GM21423 (cell line): ENCODE results near the gene MYL6B.
"Not testable (repeated sequence)": the region's sequence is repeated elsewhere in the genome, so short reads cannot be mapped to it uniquely, and the experiment has no call there.

ENCODE experiments used
- ATAC-seq: cut with Tn5 transposase; IDR thresholded peaks from one replicate; pipeline ENCODE4 v1.9.1; 2021; ENCODE audit warnings: mild to moderate bottlenecking, moderate library complexity; ENCODE audit not compliant: unreplicated experiment

Gene MYL6B

DNA sequence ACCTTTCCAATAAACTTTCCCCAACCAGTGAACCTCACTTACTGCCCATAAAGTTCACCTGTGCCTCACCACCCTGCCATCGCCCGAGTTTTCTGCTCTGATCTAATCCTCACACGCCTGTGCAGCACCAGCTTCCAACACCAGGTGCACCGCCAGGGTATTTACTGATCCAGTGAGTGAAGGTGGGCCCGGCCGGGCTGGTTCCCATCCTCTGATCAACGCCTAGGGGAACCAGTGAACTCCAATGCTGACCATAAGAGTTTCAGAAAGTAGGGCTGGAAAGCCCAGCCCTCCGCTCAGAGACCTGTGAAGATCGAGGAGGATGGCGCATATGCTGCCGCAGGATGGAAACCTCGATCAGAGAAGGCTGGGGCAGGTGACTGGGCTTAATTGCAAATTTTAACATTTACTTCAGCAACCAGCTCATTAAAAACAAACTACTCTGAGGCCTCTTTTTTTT is 685 bp upstream of the MYL6B start:
- peak; percentile 41 for ATAC-seq

- ATAC-seq, result no peak
These were observed 630 bp downstream of the MYL6B start for GRCh38 chr12:56152756-56153677.

- no peak for ATAC-seq
These were observed 1.3 kb downstream of the MYL6B start for GRCh38 chr12:56153678-56154065.

DNA sequence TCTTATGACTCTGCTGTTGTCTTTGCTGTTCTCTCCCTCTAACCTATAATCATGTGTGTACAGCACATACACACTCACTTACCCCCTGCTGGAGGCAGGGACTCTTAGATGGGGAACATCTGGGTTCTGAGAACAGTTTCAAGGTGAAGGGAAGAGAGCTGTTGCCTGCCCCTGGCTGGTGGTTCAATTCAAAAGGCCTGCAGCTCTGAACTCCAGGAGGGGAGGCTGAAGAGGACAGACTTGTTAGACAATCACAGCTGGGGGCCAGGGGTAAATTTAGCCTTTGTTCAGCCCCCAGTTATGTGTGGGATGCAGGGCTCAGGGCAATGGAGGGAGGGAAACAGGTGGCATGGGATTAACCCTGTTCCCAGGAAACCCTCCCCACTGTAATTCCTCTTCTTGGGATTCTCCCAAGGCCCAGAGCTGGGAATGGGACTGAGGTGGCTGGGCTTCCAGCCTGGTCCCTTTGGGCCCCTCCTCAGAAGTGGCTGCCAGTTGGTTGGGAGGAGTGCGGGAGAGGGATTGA is 1.9 kb downstream of the MYL6B start:
- ATAC-seq, result no peak

DNA sequence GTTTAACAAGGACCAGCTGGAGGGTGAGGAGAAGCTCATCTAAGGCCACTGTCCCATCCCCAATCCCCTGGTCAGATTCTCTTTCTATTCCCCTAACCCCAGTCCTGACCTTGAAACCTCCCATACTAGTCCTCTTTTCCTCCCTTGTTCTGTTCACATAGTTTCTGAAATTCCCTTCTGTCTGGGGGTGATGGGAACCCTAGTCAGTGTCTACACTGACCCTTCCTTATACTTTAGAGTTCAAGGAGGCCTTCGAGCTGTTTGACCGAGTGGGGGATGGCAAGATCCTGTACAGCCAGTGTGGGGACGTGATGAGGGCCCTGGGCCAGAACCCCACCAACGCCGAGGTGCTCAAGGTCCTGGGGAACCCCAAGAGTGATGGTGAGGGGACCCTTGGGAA is 2.4 kb downstream of the MYL6B start:
- no peak for ATAC-seq

DNA sequence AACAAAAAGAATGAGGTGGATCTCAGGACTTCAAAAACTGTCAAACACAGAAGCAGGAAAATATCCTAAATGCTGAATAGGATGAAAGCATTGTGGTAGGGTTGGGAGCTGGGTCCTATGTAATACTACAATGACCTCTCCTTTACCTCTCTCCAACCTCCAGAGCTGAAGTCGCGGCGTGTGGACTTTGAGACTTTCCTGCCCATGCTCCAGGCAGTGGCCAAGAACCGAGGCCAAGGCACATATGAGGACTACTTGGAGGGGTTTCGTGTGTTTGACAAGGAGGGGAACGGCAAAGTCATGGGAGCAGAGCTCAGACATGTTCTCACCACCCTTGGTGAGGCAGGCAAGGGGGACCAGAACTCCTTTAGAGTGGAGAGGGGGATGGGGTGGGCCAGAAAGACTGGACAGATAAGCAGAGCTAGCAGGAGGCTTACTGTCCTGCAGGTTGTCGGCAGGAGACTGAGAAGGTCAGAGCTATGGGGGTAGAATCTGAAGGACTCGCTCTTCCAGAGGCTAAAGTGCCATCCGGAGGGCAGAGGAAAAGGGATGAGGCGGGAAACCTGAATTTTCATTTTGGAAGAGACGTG is 3.0 kb downstream of the MYL6B start:
- ATAC-seq, result no peak

- not testable (repeated sequence) for ATAC-seq
These were observed 4.2 kb downstream of the MYL6B start for GRCh38 chr12:56156464-56157200.

- ATAC-seq, result peak; percentile 26
These were observed 5.0 kb downstream of the MYL6B start for GRCh38 chr12:56157201-56158028.

DNA sequence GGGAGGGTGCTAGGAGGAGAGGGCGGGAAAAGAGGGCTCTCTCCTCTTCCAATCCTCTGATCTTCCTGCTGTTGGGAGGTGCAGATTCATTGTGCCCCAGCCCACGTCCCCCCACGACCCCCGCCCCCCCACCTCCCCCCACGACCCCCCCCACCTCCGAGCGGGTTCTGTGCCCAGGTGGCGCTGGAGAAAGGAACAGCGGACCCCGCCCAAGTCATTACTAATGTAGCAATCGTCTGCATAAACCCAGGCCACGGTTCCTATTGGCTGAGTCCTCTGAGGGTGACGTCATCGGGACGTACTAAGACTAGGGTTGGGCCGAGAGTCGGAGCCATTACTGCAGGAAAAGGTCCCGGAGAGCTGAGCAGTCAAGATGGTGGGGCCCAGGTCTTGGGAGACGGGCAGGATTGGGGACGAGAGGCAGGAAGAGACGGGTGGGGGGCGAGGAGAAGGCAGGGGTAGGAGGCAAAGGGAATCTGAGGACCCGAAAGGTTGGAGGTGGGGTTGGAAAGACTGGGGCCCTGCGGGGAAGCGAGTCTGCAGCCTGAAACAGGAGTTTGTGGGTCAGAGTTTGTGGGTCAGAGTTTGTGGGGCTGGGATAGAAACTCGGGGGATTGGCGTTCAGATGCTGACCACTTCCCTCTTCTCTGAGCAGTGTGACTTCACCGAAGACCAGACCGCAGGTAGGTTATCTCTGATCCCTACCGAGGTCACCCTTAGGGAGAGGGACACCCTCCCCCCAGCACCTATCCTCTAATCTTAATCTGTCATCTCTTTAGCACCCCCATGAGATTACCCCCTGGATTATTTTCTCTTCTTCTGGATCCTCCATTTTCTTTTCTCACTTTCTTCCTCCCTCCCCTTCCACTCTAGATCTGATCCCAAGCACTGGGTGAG is 5.9 kb downstream of the MYL6B start, which contains the start of gene MYL6:
TSS of gene MYL6 (plus strand) at position 331 of the 897 bp plus-strand sequence. CDS start at position 374, 43 bp downstream.
- ATAC-seq, result peak; percentile 80

DNA sequence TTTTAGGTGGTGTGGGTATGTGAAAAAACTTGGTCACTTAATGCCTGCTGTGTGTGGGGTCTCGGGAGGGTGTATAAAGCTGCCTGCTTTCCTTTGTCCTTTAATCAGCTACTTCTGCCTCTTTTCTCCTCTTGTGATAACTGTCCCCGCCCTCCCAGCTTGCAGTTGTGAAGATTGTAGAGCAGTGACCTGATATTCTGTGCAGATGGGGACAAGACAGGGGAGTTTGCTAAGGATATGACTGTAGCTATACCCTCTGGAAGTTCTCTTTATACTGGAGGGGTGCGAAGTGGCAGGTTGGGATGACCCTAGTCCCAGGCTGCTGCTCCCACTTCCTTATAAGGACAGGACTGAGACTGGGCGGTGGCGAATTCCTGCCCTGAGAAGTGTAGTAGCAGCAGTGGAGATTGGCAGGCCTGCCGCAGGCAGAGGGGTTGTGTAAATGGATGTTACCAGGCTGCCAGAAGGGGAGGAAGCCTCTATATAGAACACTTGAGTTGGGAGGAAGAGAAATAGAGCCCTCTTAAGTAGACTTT is 6.6 kb downstream of the MYL6B start:
- no peak for ATAC-seq

DNA sequence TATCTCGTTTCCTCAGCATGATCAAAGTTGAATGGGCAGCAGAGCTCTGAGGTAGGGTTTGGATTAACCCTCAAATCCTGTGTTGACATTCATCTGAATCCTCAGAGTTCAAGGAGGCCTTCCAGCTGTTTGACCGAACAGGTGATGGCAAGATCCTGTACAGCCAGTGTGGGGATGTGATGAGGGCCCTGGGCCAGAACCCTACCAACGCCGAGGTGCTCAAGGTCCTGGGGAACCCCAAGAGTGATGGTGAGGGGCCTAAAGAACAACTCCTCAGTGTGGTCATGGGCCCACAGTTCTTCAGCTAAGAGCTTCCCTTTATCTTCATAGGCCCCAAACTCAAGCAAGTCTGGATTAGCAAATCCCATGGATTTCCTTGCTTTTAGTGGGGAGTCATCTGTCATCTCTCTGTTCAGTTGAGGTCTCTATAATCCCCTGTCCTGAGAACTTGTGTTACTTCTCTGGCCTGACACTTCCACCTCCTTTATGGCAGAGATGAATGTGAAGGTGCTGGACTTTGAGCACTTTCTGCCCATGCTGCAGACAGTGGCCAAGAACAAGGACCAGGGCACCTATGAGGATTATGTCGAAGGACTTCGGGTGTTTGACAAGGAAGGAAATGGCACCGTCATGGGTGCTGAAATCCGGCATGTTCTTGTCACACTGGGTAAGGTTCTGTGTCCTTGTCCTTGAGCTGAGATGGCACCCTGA is 7.2 kb downstream of the MYL6B start:
- no peak for ATAC-seq

GRCh38 chr12:56160193-56160763 is 7.9 kb downstream of the MYL6B start:
- ATAC-seq, result no peak

DNA sequence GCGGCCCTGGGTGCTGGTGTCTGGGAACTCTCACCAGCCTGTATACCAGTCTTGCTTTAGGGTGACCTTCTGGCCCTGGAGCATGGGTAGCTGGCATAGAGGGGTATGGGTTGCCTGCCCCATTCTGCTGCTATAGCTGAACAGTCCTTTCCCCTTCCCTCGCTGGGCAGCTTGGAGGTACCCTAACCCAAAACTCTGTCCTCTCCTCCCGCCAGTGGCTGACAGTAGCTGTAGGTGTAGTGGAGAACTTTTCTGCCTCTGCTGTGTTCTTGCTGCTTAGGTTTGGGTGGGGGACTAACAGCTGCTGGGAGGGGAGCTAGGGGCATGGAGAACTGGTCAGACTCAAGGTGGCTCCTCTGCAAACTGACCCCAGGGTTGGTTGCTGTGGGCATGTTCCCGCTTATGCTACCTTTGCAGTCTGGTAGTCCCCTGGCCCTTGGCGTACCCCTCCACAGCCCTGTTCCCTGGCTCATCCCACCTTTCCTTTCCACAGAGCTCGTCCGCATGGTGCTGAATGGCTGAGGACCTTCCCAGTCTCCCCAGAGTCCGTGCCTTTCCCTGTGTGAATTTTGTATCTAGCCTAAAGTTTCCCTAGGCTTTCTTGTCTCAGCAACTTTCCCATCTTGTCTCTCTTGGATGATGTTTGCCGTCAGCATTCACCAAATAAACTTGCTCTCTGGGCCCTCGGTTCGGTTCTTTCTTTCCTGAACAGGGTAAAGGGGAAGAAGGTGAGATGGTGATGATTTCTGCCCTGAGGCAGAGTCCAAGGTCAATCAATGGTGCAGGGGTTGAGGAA is 8.7 kb downstream of the MYL6B start:
- ATAC-seq, result no peak

DNA sequence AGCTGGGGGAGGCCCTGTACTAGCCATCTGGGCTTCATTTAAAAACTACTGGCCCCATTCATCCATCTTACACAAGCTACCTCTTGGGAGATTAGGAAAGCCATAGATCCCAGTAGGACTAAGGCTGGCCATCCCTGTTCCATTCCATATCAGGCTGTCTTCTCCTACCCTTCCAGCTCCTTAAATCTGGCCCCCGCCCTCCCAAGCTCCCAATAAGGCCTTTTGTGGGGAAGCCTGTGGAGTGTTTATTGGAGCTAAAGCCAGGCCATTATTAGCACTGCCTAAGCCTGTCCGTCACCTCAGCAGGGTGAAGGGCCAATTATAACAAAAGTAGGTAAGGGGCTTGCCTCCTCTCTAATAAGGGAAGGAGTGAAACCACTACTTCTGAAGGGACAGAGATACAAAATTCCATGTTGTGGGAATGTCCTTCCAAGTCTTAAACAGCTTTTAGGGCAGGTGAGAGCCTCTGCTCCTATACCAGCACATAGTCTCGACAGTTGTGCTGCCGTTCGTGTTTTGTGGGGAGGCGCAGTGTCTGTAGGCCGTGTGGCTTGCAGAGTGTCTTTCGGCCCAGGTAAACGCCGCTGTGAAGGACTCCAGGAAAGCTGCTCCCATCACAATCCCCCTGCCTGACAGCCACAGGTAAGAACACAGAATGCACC is 9.4 kb downstream of the MYL6B start:
- no peak for ATAC-seq

- ATAC-seq, result no peak
These were observed 10.3 kb downstream of the MYL6B start for GRCh38 chr12:56162468-56163290.
